ENCODE data around the gene SPOCK1.

The SPOCK1 gene

DNA sequence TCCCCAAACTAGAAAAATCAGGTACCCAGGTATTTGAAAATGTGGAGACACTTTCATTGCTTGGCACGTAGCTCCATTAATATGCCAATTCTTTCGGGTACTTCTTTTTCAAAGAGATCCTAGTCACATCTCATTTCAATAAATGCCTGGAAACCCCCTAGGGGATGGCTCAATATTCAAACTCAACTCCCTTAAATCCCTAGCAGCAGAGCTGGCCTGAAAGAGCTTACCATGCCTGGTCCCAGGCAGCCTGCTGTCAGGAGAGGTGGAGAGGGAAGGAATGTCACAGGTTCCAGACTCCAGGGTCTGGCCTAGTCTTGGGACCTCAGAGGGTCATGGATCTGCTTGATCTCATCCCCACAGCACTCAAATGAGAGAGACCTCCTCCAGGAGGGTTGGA lies 187.1 kb downstream of the SPOCK1 start:
- Mint-ChIP-seq H3K4me1 (peaks cover 10% of the 10 kb centered on the region), H3K4me3 (no peak overlapping the region), H3K36me3 (ENCODE audit: low read depth) (no peaks in the 10 kb centered on the region), H3K27ac (no peak overlapping the region), H3K27me3 (ENCODE audit: low read depth) (peaks cover 39% of the 10 kb centered on the region), H3K9me3 (no peaks in the 10 kb centered on the region)
- TF ChIP-seq CTCF (IDR thresholded peaks at IDR 0.05; ENCODE audit: unreplicated experiment in 3 of 3), result no peak

- no peak for TF ChIP-seq CTCF (IDR thresholded peaks at IDR 0.05; ENCODE audit: unreplicated experiment in 3 of 3)
- no peak overlapping the region for H3K27ac Mint-ChIP-seq
- H3K9me3 Mint-ChIP-seq, result no peaks in the 10 kb centered on the region
- H3K36me3 Mint-ChIP-seq (ENCODE audit: low read depth), result no peaks in the 10 kb centered on the region
- peaks cover 26% of the 10 kb centered on the region for H3K27me3 Mint-ChIP-seq (ENCODE audit: low read depth)
- H3K4me1 Mint-ChIP-seq, result peaks cover 5% of the 10 kb centered on the region
- H3K4me3 Mint-ChIP-seq, result no peak overlapping the region
Measured at GRCh38 chr5:137310051-137310730, 188.9 kb downstream of the SPOCK1 start.

DNA sequence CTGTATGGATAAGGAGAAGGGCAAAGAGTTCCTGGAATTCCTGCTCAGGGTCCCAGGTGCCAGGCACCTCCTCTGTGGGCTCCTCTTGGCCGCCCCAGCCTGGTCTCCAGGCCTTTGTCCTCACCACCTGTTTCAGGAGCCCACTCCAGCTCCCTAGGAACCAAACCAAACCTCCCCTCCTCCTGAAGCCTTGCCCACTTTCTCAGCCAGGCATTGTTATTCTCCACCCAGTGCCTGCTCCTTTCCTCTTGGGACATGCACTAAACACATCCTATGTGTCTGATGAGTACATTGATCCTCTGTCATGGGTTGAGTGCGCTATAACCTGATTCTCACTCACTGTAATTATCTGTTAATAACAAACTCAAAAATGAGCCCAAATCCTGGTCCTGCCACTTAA lies 189.8 kb downstream of the SPOCK1 start:
- Mint-ChIP-seq H3K4me3 (no peak overlapping the region), H3K4me1 (no peaks in the 10 kb centered on the region), H3K36me3 (ENCODE audit: low read depth) (no peaks in the 10 kb centered on the region), H3K27ac (no peak overlapping the region), H3K9me3 (no peaks in the 10 kb centered on the region), H3K27me3 (ENCODE audit: low read depth) (peaks cover 20% of the 10 kb centered on the region)
- no peak for TF ChIP-seq CTCF (IDR thresholded peaks at IDR 0.05; ENCODE audit: unreplicated experiment in 3 of 3)

- Mint-ChIP-seq H3K4me3 (no peak overlapping the region), H3K27me3 (ENCODE audit: low read depth) (peaks cover 13% of the 10 kb centered on the region), H3K9me3 (no peaks in the 10 kb centered on the region), H3K27ac (no peak overlapping the region), H3K36me3 (ENCODE audit: low read depth) (no peaks in the 10 kb centered on the region), H3K4me1 (no peaks in the 10 kb centered on the region)
- no peak for TF ChIP-seq CTCF (IDR thresholded peaks at IDR 0.05; ENCODE audit: unreplicated experiment in 3 of 3)
Measured at GRCh38 chr5:137308311-137308710, 190.8 kb downstream of the SPOCK1 start.

GRCh38 chr5:137306903-137307302 lies 192.2 kb downstream of the SPOCK1 start:
- Mint-ChIP-seq H3K27me3 (ENCODE audit: low read depth) (peaks cover 8% of the 10 kb centered on the region), H3K4me3 (no peak overlapping the region), H3K36me3 (ENCODE audit: low read depth) (no peaks in the 10 kb centered on the region), H3K9me3 (no peaks in the 10 kb centered on the region), H3K27ac (no peak overlapping the region), H3K4me1 (no peaks in the 10 kb centered on the region)
- TF ChIP-seq CTCF (IDR thresholded peaks at IDR 0.05; ENCODE audit: unreplicated experiment in 3 of 3), result no peak

DNA sequence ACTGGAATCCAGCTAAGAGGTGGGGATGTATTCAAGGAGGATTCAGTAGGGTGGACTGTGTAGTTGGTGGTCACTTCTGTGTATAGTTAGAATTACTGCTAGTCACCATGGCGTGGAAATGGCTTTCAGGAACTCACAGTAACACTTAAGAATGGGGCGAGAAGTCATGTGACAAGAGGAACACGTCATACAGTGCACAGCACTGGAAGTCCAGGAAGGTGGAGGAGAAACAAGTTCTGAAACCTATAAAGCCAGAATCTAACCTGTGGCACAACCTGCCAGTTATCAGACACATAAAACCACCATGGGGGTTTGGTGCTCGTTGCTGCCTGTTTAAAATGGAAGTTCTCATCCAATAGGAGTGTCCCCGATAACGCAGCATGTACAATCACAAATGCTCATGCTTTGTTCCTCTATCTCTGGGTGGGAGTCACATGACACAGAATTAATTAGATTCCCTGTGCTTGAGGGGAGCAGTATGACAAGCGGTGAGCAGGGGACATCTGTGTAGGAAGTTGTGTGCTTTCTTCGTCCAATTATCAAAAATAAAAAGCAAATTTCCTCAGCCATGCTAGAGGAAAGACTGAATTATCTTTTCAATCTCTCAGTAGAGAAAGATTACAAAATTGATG lies 193.0 kb downstream of the SPOCK1 start:
- no peaks in the 10 kb centered on the region for H3K4me1 Mint-ChIP-seq
- no peak overlapping the region for H3K4me3 Mint-ChIP-seq
- H3K27ac Mint-ChIP-seq, result no peak overlapping the region
- H3K27me3 Mint-ChIP-seq (ENCODE audit: low read depth), result peaks cover 8% of the 10 kb centered on the region
- H3K36me3 Mint-ChIP-seq (ENCODE audit: low read depth), result no peaks in the 10 kb centered on the region
- H3K9me3 Mint-ChIP-seq, result no peaks in the 10 kb centered on the region
- no peak for TF ChIP-seq CTCF (IDR thresholded peaks at IDR 0.05; ENCODE audit: unreplicated experiment in 3 of 3)
